IMR-90 (cell line): Measurements from ENCODE around the gene ABT1.
A peak's percentile ranks its signal among the peaks of the same experiment; 100 is the strongest.

Experiments
- BHLHE40 ChIP-seq: fragments of 150-350 bp; IDR thresholded peaks from 2 replicates; pipeline ENCODE4 v1.6.1; 2016; ENCODE audit warnings: mild to moderate bottlenecking, low read depth, low read length
- CEBPB ChIP-seq: IDR thresholded peaks from 2 replicates; pipeline ENCODE4 v1.6.1; 2012; ENCODE audit warnings: low read depth, low read length, improper control_type of control experiment
- MAFK ChIP-seq: IDR thresholded peaks from 2 replicates; pipeline ENCODE4 v1.6.1; 2012; ENCODE audit warnings: low read depth, low read length, improper control_type of control experiment
- POLR2A ChIP-seq: IDR thresholded peaks from 2 replicates; pipeline ENCODE4 v1.6.1; 2012; ENCODE audit warnings: mild to moderate bottlenecking, low read depth, low read length
- SMC3 ChIP-seq: fragments of 150-350 bp; IDR thresholded peaks from 2 replicates; pipeline ENCODE4 v1.6.1; 2016; ENCODE audit warnings: low read depth, mild to moderate bottlenecking, antibody characterized with exemption, low read length, moderate library complexity
- TF ChIP-seq, protein P1 (sequence below): conservative IDR thresholded peaks from 2 replicates; pipeline ENCODE4 v1.5.1; 2012; ENCODE audit warnings: mild to moderate bottlenecking, low read depth, low read length, improper control_type of control experiment
- TF ChIP-seq, protein P2 (sequence below): fragments of 150-350 bp; IDR thresholded peaks from 2 replicates; pipeline ENCODE4 v1.6.1; 2016; ENCODE audit warnings: low read depth, mild to moderate bottlenecking, low read length, moderate library complexity, borderline replicate concordance
- TF ChIP-seq, protein P3 (sequence below): fragments of 150-350 bp; IDR thresholded peaks from 2 replicates; pipeline ENCODE4 v1.6.1; 2017; ENCODE audit warnings: mild to moderate bottlenecking, antibody characterized with exemption, low read length, low read depth

GRCh38 chr6:26556263-26557070 is 40.3 kb upstream of the ABT1 start:
- TF ChIP-seq, protein P1, sequence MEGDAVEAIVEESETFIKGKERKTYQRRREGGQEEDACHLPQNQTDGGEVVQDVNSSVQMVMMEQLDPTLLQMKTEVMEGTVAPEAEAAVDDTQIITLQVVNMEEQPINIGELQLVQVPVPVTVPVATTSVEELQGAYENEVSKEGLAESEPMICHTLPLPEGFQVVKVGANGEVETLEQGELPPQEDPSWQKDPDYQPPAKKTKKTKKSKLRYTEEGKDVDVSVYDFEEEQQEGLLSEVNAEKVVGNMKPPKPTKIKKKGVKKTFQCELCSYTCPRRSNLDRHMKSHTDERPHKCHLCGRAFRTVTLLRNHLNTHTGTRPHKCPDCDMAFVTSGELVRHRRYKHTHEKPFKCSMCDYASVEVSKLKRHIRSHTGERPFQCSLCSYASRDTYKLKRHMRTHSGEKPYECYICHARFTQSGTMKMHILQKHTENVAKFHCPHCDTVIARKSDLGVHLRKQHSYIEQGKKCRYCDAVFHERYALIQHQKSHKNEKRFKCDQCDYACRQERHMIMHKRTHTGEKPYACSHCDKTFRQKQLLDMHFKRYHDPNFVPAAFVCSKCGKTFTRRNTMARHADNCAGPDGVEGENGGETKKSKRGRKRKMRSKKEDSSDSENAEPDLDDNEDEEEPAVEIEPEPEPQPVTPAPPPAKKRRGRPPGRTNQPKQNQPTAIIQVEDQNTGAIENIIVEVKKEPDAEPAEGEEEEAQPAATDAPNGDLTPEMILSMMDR = no peak
- TF ChIP-seq, protein P2, sequence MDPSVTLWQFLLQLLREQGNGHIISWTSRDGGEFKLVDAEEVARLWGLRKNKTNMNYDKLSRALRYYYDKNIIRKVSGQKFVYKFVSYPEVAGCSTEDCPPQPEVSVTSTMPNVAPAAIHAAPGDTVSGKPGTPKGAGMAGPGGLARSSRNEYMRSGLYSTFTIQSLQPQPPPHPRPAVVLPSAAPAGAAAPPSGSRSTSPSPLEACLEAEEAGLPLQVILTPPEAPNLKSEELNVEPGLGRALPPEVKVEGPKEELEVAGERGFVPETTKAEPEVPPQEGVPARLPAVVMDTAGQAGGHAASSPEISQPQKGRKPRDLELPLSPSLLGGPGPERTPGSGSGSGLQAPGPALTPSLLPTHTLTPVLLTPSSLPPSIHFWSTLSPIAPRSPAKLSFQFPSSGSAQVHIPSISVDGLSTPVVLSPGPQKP = no peak
- no peak for TF ChIP-seq MAFK
- TF ChIP-seq POLR2A = no peak
- TF ChIP-seq CEBPB = 0 out of 2 replicates have a peak, but pooled peaks have one; percentile 6
- TF ChIP-seq, protein P3, sequence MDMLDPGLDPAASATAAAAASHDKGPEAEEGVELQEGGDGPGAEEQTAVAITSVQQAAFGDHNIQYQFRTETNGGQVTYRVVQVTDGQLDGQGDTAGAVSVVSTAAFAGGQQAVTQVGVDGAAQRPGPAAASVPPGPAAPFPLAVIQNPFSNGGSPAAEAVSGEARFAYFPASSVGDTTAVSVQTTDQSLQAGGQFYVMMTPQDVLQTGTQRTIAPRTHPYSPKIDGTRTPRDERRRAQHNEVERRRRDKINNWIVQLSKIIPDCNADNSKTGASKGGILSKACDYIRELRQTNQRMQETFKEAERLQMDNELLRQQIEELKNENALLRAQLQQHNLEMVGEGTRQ = no peak
- TF ChIP-seq SMC3 = no peak
- TF ChIP-seq BHLHE40 = no peak
